Trophoblast cell (in vitro differentiated cells and primary cell): ENCODE data around the gene LRRC4.

Experiments
- DNase-seq, 2 donors: peaks; one replicate each; pipeline ENCODE4 v3.0.0-alpha.2; 2016
- H2AFZ ChIP-seq: 2 replicates; pipeline ENCODE4 v1.6.1; 2013; ENCODE audit warnings: low read length, moderate library complexity, mild to moderate bottlenecking; ENCODE audit not compliant: insufficient read depth, poor library complexity
- H2AK5ac ChIP-seq: 2 replicates; pipeline ENCODE4 v1.6.1; 2013; ENCODE audit warnings: mild to moderate bottlenecking, low read length
- H2BK120ac ChIP-seq: 2 replicates; pipeline ENCODE4 v1.6.1; 2013; ENCODE audit warnings: low read length, mild to moderate bottlenecking, moderate library complexity; ENCODE audit not compliant: insufficient read depth, poor library complexity
- H2BK12ac ChIP-seq: 2 replicates; pipeline ENCODE4 v1.6.1; 2013; ENCODE audit warnings: mild to moderate bottlenecking, low read length, moderate library complexity
- H2BK5ac ChIP-seq: 2 replicates; pipeline ENCODE4 v1.6.1; 2013; ENCODE audit warnings: low read length, low read depth, moderate library complexity, mild to moderate bottlenecking; ENCODE audit not compliant: poor library complexity
- H3K14ac ChIP-seq: 2 replicates; pipeline ENCODE4 v1.6.1; 2013; ENCODE audit warnings: mild to moderate bottlenecking, low read length
- H3K18ac ChIP-seq: 2 replicates; pipeline ENCODE4 v1.6.1; 2013; ENCODE audit warnings: mild to moderate bottlenecking, low read length
- H3K23ac ChIP-seq: 2 replicates; pipeline ENCODE4 v1.6.1; 2013; ENCODE audit warnings: low read length
- H3K27ac ChIP-seq: 2 replicates; pipeline ENCODE4 v1.5.1; 2013; ENCODE audit warnings: low read depth, mild to moderate bottlenecking, inconsistent platforms, low read length, moderate library complexity
- H3K27me3 ChIP-seq: 2 replicates; pipeline ENCODE4 v1.6.1; 2013; ENCODE audit warnings: inconsistent platforms, mild to moderate bottlenecking, low read length, moderate library complexity; ENCODE audit not compliant: insufficient read depth
- H3K36me3 ChIP-seq, 2 experiments: 1 replicate in 1 of 2; 2 replicates in 1 of 2; pipeline ENCODE4 v1.6.1; 2013; ENCODE audit warnings: low read length in 2 of 2, mild to moderate bottlenecking in 2 of 2, moderate library complexity in 1 of 2; ENCODE audit not compliant: insufficient read depth in 2 of 2, control insufficient read depth in 1 of 2
- H3K4ac ChIP-seq: 2 replicates; pipeline ENCODE4 v1.6.1; 2013; ENCODE audit warnings: low read depth, mild to moderate bottlenecking, low read length, moderate library complexity
- H3K4me1 ChIP-seq, 2 experiments: 1 replicate in 1 of 2; 2 replicates in 1 of 2; pipeline ENCODE4 v1.6.1; 2013; ENCODE audit warnings: low read length in 2 of 2, mild to moderate bottlenecking in 2 of 2, moderate library complexity in 1 of 2; ENCODE audit not compliant: insufficient read depth in 2 of 2, control insufficient read depth in 1 of 2
- H3K4me2 ChIP-seq: 2 replicates; pipeline ENCODE4 v1.6.1; 2013; ENCODE audit warnings: inconsistent platforms, mild to moderate bottlenecking, low read length, moderate library complexity
- H3K4me3 ChIP-seq: 2 replicates; pipeline ENCODE4 v1.5.1; 2013; ENCODE audit warnings: mild to moderate bottlenecking, low read depth, low read length, inconsistent platforms
- H3K79me1 ChIP-seq: one replicate; pipeline ENCODE4 v1.6.1; 2013; ENCODE audit warnings: low read length
- H3K79me2 ChIP-seq: 2 replicates; pipeline ENCODE4 v1.6.1; 2013; ENCODE audit warnings: low read length, mild to moderate bottlenecking; ENCODE audit not compliant: control insufficient read depth, insufficient read depth, poor library complexity
- H3K9ac ChIP-seq: 2 replicates; pipeline ENCODE4 v1.6.1; 2013; ENCODE audit warnings: mild to moderate bottlenecking, low read length
- H3K9me3 ChIP-seq: 2 replicates; pipeline ENCODE4 v1.6.1; 2013; ENCODE audit warnings: low read depth, mild to moderate bottlenecking, control low read depth, inconsistent platforms, low read length; ENCODE audit not compliant: insufficient read depth
- H4K12ac ChIP-seq: 2 replicates; pipeline ENCODE4 v1.6.1; 2013; ENCODE audit warnings: low read depth, mild to moderate bottlenecking, low read length, moderate library complexity
- H4K8ac ChIP-seq: 2 replicates; pipeline ENCODE4 v1.6.1; 2013; ENCODE audit warnings: low read depth, mild to moderate bottlenecking, low read length, moderate library complexity
- H4K91ac ChIP-seq: one replicate; pipeline ENCODE4 v1.6.1; 2013; ENCODE audit warnings: low read depth, mild to moderate bottlenecking, low read length, moderate library complexity
- WGBS: extraction: QIAGEN DNeasy Blood & Tissue Kit; methylation state at CpG from one replicate; pipeline ENCODE4 v1.1.7; 2013; ENCODE audit warnings: missing lambda C conversion rate; ENCODE audit not compliant: insufficient read length, insufficient coverage; ENCODE audit errors: extremely low coverage; 5-methylcytosine and 5-hydroxymethylcytosine counted together

LRRC4 gene

GRCh38 chr7:127995881-127996215 lies 35.4 kb downstream of the LRRC4 start:
- H3K27ac ChIP-seq, result no peak overlapping the region
- no peak overlapping the region for H3K14ac ChIP-seq
- no peak overlapping the region for H3K4ac ChIP-seq
- H3K36me3 ChIP-seq, result peaks cover 9 to 14% of the 10 kb centered on the region in 2 experiments
- no peak overlapping the region for H3K4me3 ChIP-seq
- H3K79me2 ChIP-seq, result no peaks in the 10 kb centered on the region
- H4K8ac ChIP-seq, result no peak overlapping the region
- H2BK120ac ChIP-seq, result no peak overlapping the region
- H2AK5ac ChIP-seq, result no peak overlapping the region
- H3K27me3 ChIP-seq, result no peaks in the 10 kb centered on the region
- H4K91ac ChIP-seq, result no peak overlapping the region
- H3K23ac ChIP-seq, result no peak overlapping the region
- no peak overlapping the region for H2AFZ ChIP-seq
- no peak overlapping the region for H4K12ac ChIP-seq
- H3K4me1 ChIP-seq, result peaks cover 17 to 20% of the 10 kb centered on the region in 2 experiments
- no CpG with 5 or more reads among the region's 3 CpGs for WGBS
- no peak overlapping the region for H2BK12ac ChIP-seq
- H3K18ac ChIP-seq, result no peak overlapping the region
- peaks cover 2% of the 10 kb centered on the region for H3K79me1 ChIP-seq
- H3K9ac ChIP-seq, result no peak overlapping the region
- H3K4me2 ChIP-seq, result no peak overlapping the region
- no peaks in the 10 kb centered on the region for H3K9me3 ChIP-seq
- H2BK5ac ChIP-seq, result no peak overlapping the region
- no peak for DNase-seq

GRCh38 chr7:127995156-127995880 lies 35.9 kb downstream of the LRRC4 start:
- Histone ChIP-seq H3K27me3 (no peaks in the 10 kb centered on the region), H3K27ac (no peak overlapping the region), H3K9ac (no peak overlapping the region), H2BK12ac (no peak overlapping the region), H2AK5ac (no peak overlapping the region), H3K4me1 (peaks cover 17 to 20% of the 10 kb centered on the region in 2 experiments), H3K79me1 (peaks cover 2% of the 10 kb centered on the region), H4K91ac (no peak overlapping the region), H3K23ac (no peak overlapping the region), H4K8ac (no peak overlapping the region), H4K12ac (no peak overlapping the region), H3K4me2 (no peak overlapping the region), H2BK120ac (no peak overlapping the region), H3K79me2 (no peaks in the 10 kb centered on the region), H3K4me3 (no peak overlapping the region), H3K36me3 (peaks cover 10 to 15% of the 10 kb centered on the region in 2 experiments), H2AFZ (no peak overlapping the region), H2BK5ac (no peak overlapping the region), H3K9me3 (no peaks in the 10 kb centered on the region), H3K14ac (no peak overlapping the region), H3K18ac (no peak overlapping the region), H3K4ac (no peak overlapping the region)
- no peak for DNase-seq
- WGBS, result no CpG with 5 or more reads among the region's 3 CpGs

- no peak overlapping the region for H4K91ac ChIP-seq
- peaks cover 10 to 17% of the 10 kb centered on the region in 2 experiments for H3K36me3 ChIP-seq
- peaks cover 17 to 20% of the 10 kb centered on the region in 2 experiments for H3K4me1 ChIP-seq
- no peak overlapping the region for H2BK5ac ChIP-seq
- no peak overlapping the region for H3K18ac ChIP-seq
- no peaks in the 10 kb centered on the region for H3K27me3 ChIP-seq
- peaks cover 2% of the 10 kb centered on the region for H3K79me1 ChIP-seq
- H3K4me2 ChIP-seq, result no peak overlapping the region
- no peaks in the 10 kb centered on the region for H3K79me2 ChIP-seq
- WGBS, result no CpG with 5 or more reads among the region's 5 CpGs
- H2BK12ac ChIP-seq, result no peak overlapping the region
- H3K9ac ChIP-seq, result no peak overlapping the region
- no peak overlapping the region for H2AFZ ChIP-seq
- no peak overlapping the region for H3K4ac ChIP-seq
- H3K9me3 ChIP-seq, result no peaks in the 10 kb centered on the region
- no peak overlapping the region for H3K27ac ChIP-seq
- H2BK120ac ChIP-seq, result no peak overlapping the region
- H4K12ac ChIP-seq, result no peak overlapping the region
- H3K23ac ChIP-seq, result no peak overlapping the region
- no peak overlapping the region for H3K4me3 ChIP-seq
- no peak for DNase-seq
- no peak overlapping the region for H4K8ac ChIP-seq
- H2AK5ac ChIP-seq, result no peak overlapping the region
- no peak overlapping the region for H3K14ac ChIP-seq
Observed at GRCh38 chr7:127993987-127994386, 37.2 kb downstream of the LRRC4 start.

GRCh38 chr7:127993317-127993716 lies 37.9 kb downstream of the LRRC4 start:
- no peak overlapping the region for H4K91ac ChIP-seq
- H3K36me3 ChIP-seq, result peaks cover 8 to 17% of the 10 kb centered on the region in 2 experiments
- no peak overlapping the region for H3K14ac ChIP-seq
- no peak overlapping the region for H3K9ac ChIP-seq
- no peak overlapping the region for H4K8ac ChIP-seq
- H4K12ac ChIP-seq, result no peak overlapping the region
- no peak overlapping the region for H3K18ac ChIP-seq
- no peak overlapping the region for H3K4me3 ChIP-seq
- H3K79me2 ChIP-seq, result no peaks in the 10 kb centered on the region
- H2BK5ac ChIP-seq, result no peak overlapping the region
- WGBS, result no CpG with 5 or more reads among the region's 6 CpGs
- H2BK120ac ChIP-seq, result no peak overlapping the region
- peaks cover 2% of the 10 kb centered on the region for H3K79me1 ChIP-seq
- H2AK5ac ChIP-seq, result no peak overlapping the region
- no peak overlapping the region for H2BK12ac ChIP-seq
- H3K27me3 ChIP-seq, result no peaks in the 10 kb centered on the region
- H3K27ac ChIP-seq, result no peak overlapping the region
- peaks cover 17 to 20% of the 10 kb centered on the region in 2 experiments for H3K4me1 ChIP-seq
- no peaks in the 10 kb centered on the region for H3K9me3 ChIP-seq
- H3K4ac ChIP-seq, result no peak overlapping the region
- H3K23ac ChIP-seq, result no peak overlapping the region
- H3K4me2 ChIP-seq, result no peak overlapping the region
- no peak overlapping the region for H2AFZ ChIP-seq
- DNase-seq, result no peak
